DMS 273 (cell line): ENCODE data around the gene FRAT1.

Experiments used
- DNase-seq: peaks from one replicate; lab custom pipeline; 2025; ENCODE audit not compliant: unreplicated experiment; lab: John Stamatoyannopoulos, UW

Gene FRAT1

DNA sequence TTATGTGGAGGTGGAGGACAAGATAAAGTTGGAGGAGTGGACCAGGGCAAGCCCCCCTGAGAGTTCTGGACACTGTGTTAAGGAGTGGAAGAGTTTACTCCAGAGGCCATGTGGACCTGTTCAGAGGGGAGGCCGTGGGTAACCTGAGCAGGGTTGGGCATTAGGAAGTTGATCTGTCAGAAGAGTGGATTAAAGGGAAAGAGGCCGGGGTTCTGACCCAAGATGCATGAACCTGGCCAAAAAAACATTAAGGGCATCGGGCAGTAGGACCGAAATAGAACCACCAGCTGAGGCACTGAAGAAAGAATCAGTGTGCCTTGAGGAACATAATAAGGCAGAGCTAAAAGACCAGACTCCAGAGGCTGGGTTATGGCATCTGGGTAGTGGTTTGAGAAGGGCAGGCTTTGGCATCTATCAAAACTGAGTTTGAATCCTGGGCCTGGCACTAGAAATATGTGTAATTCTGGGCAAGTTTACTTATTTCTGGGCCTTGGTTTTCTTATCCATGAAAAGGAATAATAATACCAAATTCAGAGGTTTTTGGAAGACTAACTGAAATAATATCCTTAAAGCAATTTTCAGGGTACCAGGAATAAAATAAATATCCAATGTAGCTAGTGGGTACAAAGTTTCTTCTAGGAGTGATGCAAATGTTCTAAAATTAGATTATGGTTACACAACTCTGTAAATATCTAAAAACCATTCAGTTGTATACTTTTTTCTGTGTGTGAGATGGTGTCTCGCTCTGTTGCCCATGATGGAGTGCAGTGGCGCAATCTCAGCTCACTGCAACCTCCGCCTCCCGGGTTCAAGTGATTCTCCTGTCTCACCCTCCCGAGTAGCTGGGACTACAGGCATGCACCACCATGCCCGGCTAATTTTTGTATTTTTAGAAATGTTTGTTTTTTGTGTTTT is 10.9 kb upstream of the FRAT1 start:
- DNase-seq, result no peak

GRCh38 chr10:97311111-97311626 is 7.9 kb upstream of the FRAT1 start:
- no peak for DNase-seq

DNA sequence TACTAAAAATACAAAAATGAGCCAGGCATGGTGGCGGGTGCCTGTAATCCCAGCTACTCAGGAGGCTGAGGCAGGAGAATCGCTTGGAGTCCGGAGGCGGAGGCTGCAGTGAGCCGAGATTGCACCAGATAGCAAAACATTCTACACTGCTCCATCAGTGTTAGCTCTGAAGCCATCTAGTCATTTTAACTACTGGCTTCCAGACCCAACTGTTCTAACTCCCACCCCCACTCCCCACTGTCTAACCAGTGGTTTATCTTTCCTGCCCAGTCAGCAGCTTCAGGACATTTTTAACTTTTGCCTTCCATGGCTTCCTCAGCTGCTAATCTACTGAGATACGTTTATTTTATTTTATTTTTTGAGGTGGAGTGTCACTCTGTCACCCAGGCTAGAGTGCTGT is 6.2 kb upstream of the FRAT1 start:
- DNase-seq, result no peak

- DNase-seq, result no peak
These were observed 4.4 kb upstream of the FRAT1 start for GRCh38 chr10:97314671-97315070.

DNA sequence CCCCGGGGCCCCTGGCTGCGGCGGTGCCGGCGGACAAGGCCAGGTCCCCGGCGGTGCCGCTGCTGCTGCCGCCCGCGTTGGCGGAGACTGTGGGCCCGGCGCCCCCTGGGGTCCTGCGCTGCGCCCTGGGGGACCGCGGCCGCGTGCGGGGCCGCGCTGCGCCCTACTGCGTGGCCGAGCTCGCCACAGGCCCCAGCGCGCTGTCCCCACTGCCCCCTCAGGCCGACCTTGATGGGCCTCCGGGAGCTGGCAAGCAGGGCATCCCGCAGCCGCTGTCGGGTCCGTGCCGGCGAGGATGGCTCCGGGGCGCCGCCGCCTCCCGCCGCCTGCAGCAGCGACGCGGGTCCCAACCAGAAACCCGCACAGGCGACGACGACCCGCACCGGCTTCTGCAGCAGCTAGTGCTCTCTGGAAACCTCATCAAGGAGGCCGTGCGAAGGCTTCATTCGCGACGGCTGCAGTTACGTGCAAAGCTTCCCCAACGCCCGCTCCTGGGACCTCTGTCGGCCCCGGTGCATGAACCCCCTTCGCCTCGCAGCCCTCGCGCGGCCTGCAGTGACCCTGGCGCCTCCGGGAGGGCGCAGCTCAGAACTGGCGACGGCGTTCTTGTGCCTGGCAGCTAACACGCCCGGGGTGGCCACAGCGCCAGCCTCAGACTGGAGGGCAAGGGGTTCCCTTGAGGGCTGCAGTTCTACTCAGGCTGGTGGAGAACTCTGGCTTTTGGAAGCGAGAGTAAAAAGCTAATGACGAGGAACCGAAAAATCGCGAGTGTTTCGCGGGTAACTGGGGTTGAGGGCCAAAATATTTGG is 804 bp downstream of the FRAT1 start:
- DNase-seq, result peak; percentile 63

GRCh38 chr10:97320480-97321031 is 1.5 kb downstream of the FRAT1 start:
- no peak for DNase-seq

- peak; percentile 61 for DNase-seq
These were observed 2.1 kb downstream of the FRAT1 start for GRCh38 chr10:97321032-97321803.

DNA sequence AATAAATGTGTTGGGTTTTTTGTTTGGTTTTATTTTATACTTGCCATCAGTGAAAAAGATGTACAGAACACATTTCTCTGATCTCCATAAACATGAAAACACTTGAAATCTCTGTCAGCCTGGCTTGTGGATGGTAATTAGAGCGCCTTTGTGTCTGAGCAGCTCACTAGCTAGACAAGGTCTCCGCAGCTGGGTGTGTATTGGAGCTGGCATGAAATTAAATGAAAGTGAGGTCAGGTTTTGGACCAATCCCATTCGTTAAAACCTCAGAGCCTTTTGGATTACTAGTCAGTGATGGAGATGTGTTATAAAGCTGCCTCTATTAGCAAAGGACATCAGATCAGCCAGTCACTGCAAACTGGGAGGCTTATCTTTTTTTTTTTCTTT is 2.7 kb downstream of the FRAT1 start:
- peak; percentile 30 for DNase-seq

DNA sequence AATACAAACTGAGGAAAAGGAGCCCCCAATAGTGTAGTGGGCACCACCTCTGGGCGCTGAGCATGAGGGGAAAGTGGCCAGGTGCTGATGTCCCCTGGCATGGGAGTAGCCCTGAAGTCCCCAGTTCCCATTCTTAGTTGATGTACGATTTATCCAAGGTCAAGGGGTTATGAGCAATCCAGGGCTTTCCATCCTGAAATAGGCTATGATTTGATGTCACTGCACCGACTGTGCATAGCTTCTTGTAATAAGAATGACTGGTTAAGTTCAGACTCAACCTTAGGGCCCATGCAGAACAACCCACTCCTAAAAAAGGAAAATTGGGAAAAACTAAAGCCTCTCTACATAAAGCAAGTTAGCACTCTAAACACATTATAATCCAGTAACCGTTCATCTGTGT is 4.4 kb downstream of the FRAT1 start:
- no peak for DNase-seq

- no peak for DNase-seq
These were observed 6.7 kb downstream of the FRAT1 start for GRCh38 chr10:97325754-97326153.

GRCh38 chr10:97327348-97328294 is 8.6 kb downstream of the FRAT1 start:
- no peak for DNase-seq

GRCh38 chr10:97328646-97329453 is 9.8 kb downstream of the FRAT1 start:
- DNase-seq, result no peak

DNA sequence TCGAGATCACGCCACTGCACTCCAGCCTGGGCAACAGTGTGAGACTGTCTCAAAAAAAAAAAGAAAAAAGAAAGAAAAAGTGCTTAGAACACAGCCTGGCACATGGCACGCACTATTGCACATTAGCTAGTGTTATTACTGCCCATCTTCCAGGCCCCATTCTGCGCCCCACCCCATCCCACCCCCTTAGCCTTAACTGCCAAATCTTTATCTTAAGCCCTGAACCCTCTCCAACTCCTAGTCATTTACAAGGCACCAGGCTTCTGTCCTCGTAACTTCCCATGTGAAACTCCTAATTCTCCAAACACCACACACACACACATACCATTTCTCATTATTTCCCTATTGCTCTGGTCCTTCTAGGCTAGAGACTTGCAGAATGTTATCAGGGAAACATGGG is 10.7 kb downstream of the FRAT1 start:
- DNase-seq, result no peak

GRCh38 chr10:97331153-97331703 is 12.2 kb downstream of the FRAT1 start:
- DNase-seq, result no peak

- DNase-seq, result peak; percentile 71
These were observed 13.7 kb downstream of the FRAT1 start for GRCh38 chr10:97332591-97333350.

GRCh38 chr10:97333351-97333600 is 14.2 kb downstream of the FRAT1 start:
- DNase-seq, result no peak

DNA sequence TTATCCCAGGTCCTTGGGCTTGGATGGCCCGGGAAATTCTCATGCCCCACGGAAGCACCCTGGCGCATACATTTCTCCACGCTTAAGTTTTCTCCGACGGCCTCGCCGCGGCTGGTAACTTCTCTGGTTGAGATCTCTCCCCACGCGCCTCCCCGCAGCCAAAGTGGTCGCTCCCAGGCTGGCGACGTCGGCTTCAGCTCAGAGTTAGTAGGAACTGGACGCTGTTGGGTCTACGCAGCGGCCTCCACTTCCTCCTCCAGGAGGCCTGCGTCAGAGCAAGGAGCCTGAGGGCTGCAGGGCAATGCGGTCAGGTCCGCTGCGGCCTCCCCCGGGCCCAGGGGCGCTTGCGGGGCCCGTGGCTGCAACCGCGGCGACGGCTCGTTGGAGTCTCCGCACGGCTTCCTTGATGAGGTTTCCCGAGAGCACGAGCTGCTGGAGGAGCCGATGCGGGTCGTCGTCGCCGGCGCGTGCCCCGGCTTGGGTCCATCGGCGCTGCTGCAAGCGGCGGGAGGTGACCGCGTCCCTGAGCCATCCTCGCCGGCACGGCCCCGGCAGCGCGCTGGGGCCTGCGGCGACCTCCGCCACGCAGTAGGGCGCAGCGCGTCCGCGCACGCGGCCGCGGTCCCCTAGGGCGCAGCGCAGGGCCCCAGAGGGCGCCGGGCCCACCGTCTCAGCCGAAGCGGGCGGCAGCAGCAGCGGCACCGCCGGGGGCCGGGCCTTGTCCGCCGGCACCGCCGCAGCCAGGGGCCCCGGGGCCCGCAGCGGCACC is 14.7 kb downstream of the FRAT1 start:
- DNase-seq, result peak; percentile 63
